ENCODE measurements around the gene ACYP2.
"Not testable (repeated sequence)": the region's sequence is repeated elsewhere in the genome, so short reads cannot be mapped to it uniquely, and the experiment has no call there.

Gene ACYP2

GRCh38 chr2:54099370-54099769 lies 16.0 kb upstream of the ACYP2 start:
- no peak for DNase-seq (ENCODE audit: low spot score)

- DNase-seq (ENCODE audit: low spot score): no peak
Observed at GRCh38 chr2:54099829-54100585, 15.4 kb upstream of the ACYP2 start.

GRCh38 chr2:54100772-54101171 lies 14.6 kb upstream of the ACYP2 start:
- no peak for DNase-seq (ENCODE audit: low spot score)

GRCh38 chr2:54103454-54104314 lies 11.7 kb upstream of the ACYP2 start:
- DNase-seq (ENCODE audit: low spot score): no peak

- no peak for DNase-seq (ENCODE audit: low spot score)
Observed at GRCh38 chr2:54106631-54107454, 8.6 kb upstream of the ACYP2 start.

GRCh38 chr2:54107455-54107764 lies 8.0 kb upstream of the ACYP2 start:
- no peak for DNase-seq (ENCODE audit: low spot score)

- no peak for DNase-seq (ENCODE audit: low spot score)
Observed at GRCh38 chr2:54107903-54108615, 7.4 kb upstream of the ACYP2 start.

- no peak for DNase-seq (ENCODE audit: low spot score)
Observed at GRCh38 chr2:54109848-54110247, 5.6 kb upstream of the ACYP2 start.

- not testable (repeated sequence) for DNase-seq (ENCODE audit: low spot score)
Observed at GRCh38 chr2:54114479-54114878, 936 bp upstream of the ACYP2 start.

GRCh38 chr2:54114936-54115283 lies 505 bp upstream of the ACYP2 start:
- no peak for DNase-seq (ENCODE audit: low spot score)

- DNase-seq (ENCODE audit: low spot score): not testable (repeated sequence)
Observed at GRCh38 chr2:54116598-54116997, 1.2 kb downstream of the ACYP2 start.

GRCh38 chr2:54120950-54121349 lies 5.5 kb downstream of the ACYP2 start:
- no peak for DNase-seq (ENCODE audit: low spot score)

GRCh38 chr2:54122171-54122935 lies 6.9 kb downstream of the ACYP2 start:
- no peak for DNase-seq (ENCODE audit: low spot score)

GRCh38 chr2:54122939-54123338 lies 7.5 kb downstream of the ACYP2 start:
- DNase-seq (ENCODE audit: low spot score): no peak

GRCh38 chr2:54127174-54127573 lies 11.8 kb downstream of the ACYP2 start:
- DNase-seq (ENCODE audit: low spot score): not testable (repeated sequence)

GRCh38 chr2:54133056-54133455 lies 17.6 kb downstream of the ACYP2 start:
- DNase-seq (ENCODE audit: low spot score): no peak

GRCh38 chr2:54139210-54139609 lies 23.8 kb downstream of the ACYP2 start:
- no peak for DNase-seq (ENCODE audit: low spot score)

GRCh38 chr2:54143780-54144179 lies 28.4 kb downstream of the ACYP2 start:
- DNase-seq (ENCODE audit: low spot score): no peak

GRCh38 chr2:54148391-54148790 lies 33.0 kb downstream of the ACYP2 start:
- DNase-seq (ENCODE audit: low spot score): no peak

GRCh38 chr2:54149638-54150441 lies 34.4 kb downstream of the ACYP2 start:
- no peak for DNase-seq (ENCODE audit: low spot score)

Data from ecto neural progenitor cell (in vitro differentiated cells).